Measurements from ENCODE around the gene ABCC6.
"Not testable (repeated sequence)": the region's sequence is repeated elsewhere in the genome, so short reads cannot be mapped to it uniquely, and the experiment has no call there.

DNA sequence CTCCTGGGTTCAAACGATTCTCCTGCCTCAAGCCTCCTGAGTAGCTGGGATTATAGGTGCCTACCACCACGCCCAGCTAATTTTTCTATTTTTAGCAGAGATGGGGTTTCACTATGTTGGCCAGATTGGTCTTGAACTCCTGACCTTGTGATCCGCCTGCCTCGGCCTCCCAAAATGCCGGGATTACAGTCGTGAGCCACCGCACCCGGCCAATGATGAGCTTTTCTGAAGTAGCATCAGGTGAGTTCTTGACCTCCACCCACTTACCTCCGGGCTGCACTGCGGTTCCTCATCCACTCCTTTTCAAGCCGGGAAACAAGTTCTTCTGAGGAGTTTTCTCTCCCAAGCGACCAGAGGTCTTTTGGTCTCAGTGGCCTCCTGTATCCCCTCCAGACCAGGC, 14.8 kb downstream of the ABCC6 start:
- TF ChIP-seq, protein P1, sequence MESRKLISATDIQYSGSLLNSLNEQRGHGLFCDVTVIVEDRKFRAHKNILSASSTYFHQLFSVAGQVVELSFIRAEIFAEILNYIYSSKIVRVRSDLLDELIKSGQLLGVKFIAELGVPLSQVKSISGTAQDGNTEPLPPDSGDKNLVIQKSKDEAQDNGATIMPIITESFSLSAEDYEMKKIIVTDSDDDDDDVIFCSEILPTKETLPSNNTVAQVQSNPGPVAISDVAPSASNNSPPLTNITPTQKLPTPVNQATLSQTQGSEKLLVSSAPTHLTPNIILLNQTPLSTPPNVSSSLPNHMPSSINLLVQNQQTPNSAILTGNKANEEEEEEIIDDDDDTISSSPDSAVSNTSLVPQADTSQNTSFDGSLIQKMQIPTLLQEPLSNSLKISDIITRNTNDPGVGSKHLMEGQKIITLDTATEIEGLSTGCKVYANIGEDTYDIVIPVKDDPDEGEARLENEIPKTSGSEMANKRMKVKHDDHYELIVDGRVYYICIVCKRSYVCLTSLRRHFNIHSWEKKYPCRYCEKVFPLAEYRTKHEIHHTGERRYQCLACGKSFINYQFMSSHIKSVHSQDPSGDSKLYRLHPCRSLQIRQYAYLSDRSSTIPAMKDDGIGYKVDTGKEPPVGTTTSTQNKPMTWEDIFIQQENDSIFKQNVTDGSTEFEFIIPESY (IDR thresholded peaks at IDR 0.05): not testable (repeated sequence)
- TF ChIP-seq, protein P2, sequence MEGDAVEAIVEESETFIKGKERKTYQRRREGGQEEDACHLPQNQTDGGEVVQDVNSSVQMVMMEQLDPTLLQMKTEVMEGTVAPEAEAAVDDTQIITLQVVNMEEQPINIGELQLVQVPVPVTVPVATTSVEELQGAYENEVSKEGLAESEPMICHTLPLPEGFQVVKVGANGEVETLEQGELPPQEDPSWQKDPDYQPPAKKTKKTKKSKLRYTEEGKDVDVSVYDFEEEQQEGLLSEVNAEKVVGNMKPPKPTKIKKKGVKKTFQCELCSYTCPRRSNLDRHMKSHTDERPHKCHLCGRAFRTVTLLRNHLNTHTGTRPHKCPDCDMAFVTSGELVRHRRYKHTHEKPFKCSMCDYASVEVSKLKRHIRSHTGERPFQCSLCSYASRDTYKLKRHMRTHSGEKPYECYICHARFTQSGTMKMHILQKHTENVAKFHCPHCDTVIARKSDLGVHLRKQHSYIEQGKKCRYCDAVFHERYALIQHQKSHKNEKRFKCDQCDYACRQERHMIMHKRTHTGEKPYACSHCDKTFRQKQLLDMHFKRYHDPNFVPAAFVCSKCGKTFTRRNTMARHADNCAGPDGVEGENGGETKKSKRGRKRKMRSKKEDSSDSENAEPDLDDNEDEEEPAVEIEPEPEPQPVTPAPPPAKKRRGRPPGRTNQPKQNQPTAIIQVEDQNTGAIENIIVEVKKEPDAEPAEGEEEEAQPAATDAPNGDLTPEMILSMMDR (IDR thresholded peaks at IDR 0.05; ENCODE audit: low read depth, low read length, missing input control): not testable (repeated sequence)
- TF ChIP-seq YY1 (IDR thresholded peaks at IDR 0.05): not testable (repeated sequence)
